Inferior parietal cortex (tissue), 1 donor: ENCODE results near the gene TAAR9.

Experiments used
- DNase-seq: peaks from one replicate; pipeline ENCODE4 v3.0.0-alpha.2; 2016; ENCODE audit errors: extremely low spot score

Gene TAAR9

DNA sequence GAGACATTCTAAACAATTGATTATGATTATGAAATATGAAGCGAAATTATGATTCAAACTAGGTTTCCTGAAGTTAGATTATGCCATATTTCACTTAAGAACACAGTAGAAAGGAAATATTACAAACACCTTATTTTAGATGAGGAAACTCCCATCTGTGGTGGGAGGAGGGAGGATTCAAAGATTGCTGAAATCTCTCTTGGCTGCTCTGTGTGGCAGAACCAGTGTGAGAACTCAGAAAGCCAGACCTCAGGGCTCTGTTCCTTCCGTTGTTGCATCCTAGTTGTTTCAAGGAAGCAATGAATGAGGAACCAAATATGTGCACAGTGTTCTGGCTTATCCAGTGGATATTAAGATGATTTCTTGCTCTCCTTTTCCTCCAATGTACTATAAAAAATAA, 49.3 kb downstream of the TAAR9 start:
- DNase-seq: no peak
